ENCODE measurements around the gene ROBO1. TPM values are rescaled to one million over a fixed set of nuclear protein-coding genes. Genes with fewer than 3 reads are reported as not detected.

The ROBO1 gene
- total RNA-seq, 1 donor, result 88.5 TPM

- no peak for DNase-seq (ENCODE audit: low read depth)
- no peak overlapping the region for H3K4me3 ChIP-seq (ENCODE audit: low read depth, low read length)
- no peak for TF ChIP-seq CTCF (IDR thresholded peaks at IDR 0.05; ENCODE audit: insufficient read depth, low read depth, low read length)
Measured at GRCh38 chr3:79467721-79468120, 300.1 kb downstream of the ROBO1 start.

- no peak overlapping the region for H3K4me3 ChIP-seq (ENCODE audit: low read depth, low read length)
- no peak for TF ChIP-seq CTCF (IDR thresholded peaks at IDR 0.05; ENCODE audit: insufficient read depth, low read depth, low read length)
- DNase-seq (ENCODE audit: low read depth), result no peak
Measured at GRCh38 chr3:79461129-79461792, 306.5 kb downstream of the ROBO1 start.

GRCh38 chr3:79453600-79453999 lies 314.2 kb downstream of the ROBO1 start:
- no peak for TF ChIP-seq CTCF (IDR thresholded peaks at IDR 0.05; ENCODE audit: insufficient read depth, low read depth, low read length)
- no peak overlapping the region for H3K4me3 ChIP-seq (ENCODE audit: low read depth, low read length)
- DNase-seq (ENCODE audit: low read depth), result no peak

GRCh38 chr3:79436387-79436786 lies 331.4 kb downstream of the ROBO1 start:
- no peak for TF ChIP-seq CTCF (IDR thresholded peaks at IDR 0.05; ENCODE audit: insufficient read depth, low read depth, low read length)
- no peak for DNase-seq (ENCODE audit: low read depth)
- H3K4me3 ChIP-seq (ENCODE audit: low read depth, low read length), result no peak overlapping the region

GRCh38 chr3:79427081-79427480 lies 340.7 kb downstream of the ROBO1 start:
- H3K4me3 ChIP-seq (ENCODE audit: low read depth, low read length), result no peak overlapping the region
- DNase-seq (ENCODE audit: low read depth), result no peak
- no peak for TF ChIP-seq CTCF (IDR thresholded peaks at IDR 0.05; ENCODE audit: insufficient read depth, low read depth, low read length)

GRCh38 chr3:79424811-79425210 lies 343.0 kb downstream of the ROBO1 start:
- H3K4me3 ChIP-seq (ENCODE audit: low read depth, low read length), result no peak overlapping the region
- no peak for TF ChIP-seq CTCF (IDR thresholded peaks at IDR 0.05; ENCODE audit: insufficient read depth, low read depth, low read length)
- DNase-seq (ENCODE audit: low read depth), result no peak

- no peak for DNase-seq (ENCODE audit: low read depth)
- H3K4me3 ChIP-seq (ENCODE audit: low read depth, low read length), result no peak overlapping the region
- TF ChIP-seq CTCF (IDR thresholded peaks at IDR 0.05; ENCODE audit: insufficient read depth, low read depth, low read length), result no peak
Measured at GRCh38 chr3:79423417-79423816, 344.4 kb downstream of the ROBO1 start.
